CD4-positive, alpha-beta T cell treated with Interleukin-21 for 1 hour (primary cell): ENCODE data around the gene STRC.
"Not testable (repeated sequence)": the region's sequence is repeated elsewhere in the genome, so short reads cannot be mapped to it uniquely, and the experiment has no call there.

ENCODE experiments used
- DNase-seq: peaks from one replicate; pipeline ENCODE4 v3.0.0-alpha.2; 2020

Gene STRC

DNA sequence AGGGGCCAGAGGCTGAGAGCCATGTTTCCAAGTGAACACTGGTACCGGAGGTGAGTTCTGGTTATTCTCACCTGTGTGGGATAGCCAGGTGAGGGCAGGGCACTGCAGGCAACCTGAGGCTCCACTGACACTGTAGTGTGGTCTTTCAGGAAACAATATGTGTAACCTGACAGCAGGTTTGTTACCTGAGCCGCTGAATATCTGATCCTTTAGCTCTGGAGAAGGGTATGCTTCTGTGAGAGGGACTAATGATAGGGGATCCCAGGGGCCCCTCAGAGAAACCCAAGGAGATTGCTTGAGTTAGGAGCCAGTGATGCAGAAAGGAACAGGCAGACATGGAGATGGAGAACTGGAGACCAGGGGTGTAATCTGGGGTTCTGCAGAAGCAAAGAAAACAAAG, at the start of gene STRC:
TSS of gene STRC (minus strand) at position 101 of the 400 bp plus-strand sequence. CDS start at position 23, 78 bp downstream.
- DNase-seq: not testable (repeated sequence)

DNA sequence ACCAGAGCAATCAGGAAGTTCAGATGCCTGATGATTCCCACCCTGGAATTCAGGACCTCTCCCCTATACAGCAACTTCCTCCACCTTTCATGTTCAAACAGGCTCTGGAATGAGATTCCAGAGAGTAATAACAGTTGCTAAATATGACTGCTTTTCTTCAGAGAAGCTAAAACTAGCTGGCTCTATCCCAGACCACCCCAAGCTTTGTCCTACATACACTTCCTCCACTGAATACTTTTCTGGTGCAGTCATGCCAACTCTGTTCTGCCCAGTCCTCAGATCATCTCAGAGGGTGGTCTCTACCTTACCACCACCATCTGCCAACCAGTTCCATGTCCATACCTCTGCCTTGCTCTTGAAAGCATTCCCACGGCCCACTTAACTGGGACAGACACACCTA, 47.6 kb upstream of the STRC start:
- DNase-seq: not testable (repeated sequence)

DNA sequence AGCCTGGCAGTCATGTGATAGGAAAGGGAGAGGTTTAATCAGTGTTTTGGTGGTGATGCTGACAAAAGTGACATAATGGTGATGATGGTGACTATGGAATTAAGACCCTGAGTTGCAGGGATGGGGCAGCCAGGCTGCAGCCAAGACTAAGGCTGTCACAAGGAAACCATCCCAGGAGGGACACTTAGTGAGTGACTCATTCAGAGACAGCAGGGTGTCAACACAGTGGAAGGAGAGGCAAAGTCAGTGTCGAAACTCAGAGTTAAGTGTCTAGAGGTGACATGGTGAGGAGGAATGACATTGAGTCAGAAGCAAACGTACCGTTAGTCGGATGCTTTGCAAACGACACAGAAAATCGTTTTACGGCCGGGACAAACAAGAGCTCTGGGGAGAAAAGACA, 44.7 kb upstream of the STRC start:
- DNase-seq: not testable (repeated sequence)

GRCh38 chr15:43662293-43662692, 43.7 kb upstream of the STRC start:
- DNase-seq: not testable (repeated sequence)

GRCh38 chr15:43659727-43660126, 41.1 kb upstream of the STRC start:
- not testable (repeated sequence) for DNase-seq

GRCh38 chr15:43649430-43649926, 30.9 kb upstream of the STRC start:
- DNase-seq: not testable (repeated sequence)

- DNase-seq: no peak
Observed at GRCh38 chr15:43648649-43649429, 30.2 kb upstream of the STRC start, which contains the start of gene CATSPER2. CATSPER2 (minus strand) TSS chr15:43648844; CDS start chr15:43648061, 783 bp downstream.

DNA sequence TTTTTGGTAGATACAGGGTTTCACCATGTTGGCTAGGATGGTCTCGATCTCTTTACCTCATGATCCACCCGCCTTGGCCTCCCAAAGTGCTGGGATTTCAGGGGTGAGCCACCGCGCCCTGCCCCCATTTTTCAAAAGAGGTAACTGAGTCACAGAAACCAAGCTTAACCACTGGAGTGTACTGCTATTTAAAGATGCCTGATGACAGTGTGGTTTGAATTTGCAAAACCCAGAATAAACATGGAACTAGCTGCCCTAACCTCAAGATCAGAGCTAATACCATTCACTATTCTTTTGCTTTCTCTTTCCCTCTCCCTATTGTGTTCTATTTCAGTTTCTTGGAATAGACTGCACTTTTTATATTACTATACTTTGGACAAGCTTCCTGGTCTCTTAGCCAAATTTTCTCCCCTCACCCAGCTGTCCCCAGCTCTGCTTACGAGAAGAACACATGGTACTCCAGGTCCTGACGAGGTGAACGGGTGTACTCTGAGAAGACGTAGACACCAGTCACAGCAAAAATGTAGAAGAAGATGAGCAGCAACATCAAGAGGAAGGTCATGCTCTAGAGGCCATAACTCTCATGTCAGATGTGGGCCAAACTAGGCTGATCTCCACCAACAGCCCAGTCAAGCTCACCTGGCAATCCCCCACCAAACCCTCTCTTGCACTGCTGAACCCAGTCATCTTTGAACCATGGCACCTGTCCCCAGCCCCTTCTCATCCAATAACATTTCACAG, 20.0 kb upstream of the STRC start:
- not testable (repeated sequence) for DNase-seq

DNA sequence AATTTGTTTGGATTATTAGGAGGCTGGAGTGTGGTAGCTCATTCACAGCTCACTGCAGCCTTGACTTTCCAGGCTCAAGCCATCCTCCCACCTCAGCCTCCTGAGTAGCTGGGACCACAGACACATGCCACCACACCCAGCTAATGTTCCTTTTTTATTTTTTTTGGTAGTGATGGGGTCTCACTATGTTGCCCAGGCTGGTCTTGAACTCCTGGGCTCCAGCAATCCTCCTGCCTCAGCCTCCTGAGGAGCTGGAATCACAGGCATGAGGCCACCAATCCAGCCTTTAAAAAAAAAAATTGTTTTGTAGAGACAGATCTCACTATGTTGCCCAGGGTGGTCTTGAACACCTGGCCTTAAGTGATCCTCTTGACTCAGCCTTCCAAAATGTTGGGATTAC, 8.3 kb upstream of the STRC start:
- not testable (repeated sequence) for DNase-seq

- DNase-seq: no peak
Observed at GRCh38 chr15:43625106-43625505, 6.5 kb upstream of the STRC start.

GRCh38 chr15:43622068-43622799, 3.6 kb upstream of the STRC start:
- not testable (repeated sequence) for DNase-seq

- DNase-seq: not testable (repeated sequence)
Observed at GRCh38 chr15:43617750-43618149, 850 bp downstream of the STRC start.

GRCh38 chr15:43602233-43602632, 16.4 kb downstream of the STRC start:
- DNase-seq: not testable (repeated sequence)

- not testable (repeated sequence) for DNase-seq
Observed at GRCh38 chr15:43600200-43600599, 18.4 kb downstream of the STRC start.

GRCh38 chr15:43599131-43599530, 19.5 kb downstream of the STRC start:
- not testable (repeated sequence) for DNase-seq

DNA sequence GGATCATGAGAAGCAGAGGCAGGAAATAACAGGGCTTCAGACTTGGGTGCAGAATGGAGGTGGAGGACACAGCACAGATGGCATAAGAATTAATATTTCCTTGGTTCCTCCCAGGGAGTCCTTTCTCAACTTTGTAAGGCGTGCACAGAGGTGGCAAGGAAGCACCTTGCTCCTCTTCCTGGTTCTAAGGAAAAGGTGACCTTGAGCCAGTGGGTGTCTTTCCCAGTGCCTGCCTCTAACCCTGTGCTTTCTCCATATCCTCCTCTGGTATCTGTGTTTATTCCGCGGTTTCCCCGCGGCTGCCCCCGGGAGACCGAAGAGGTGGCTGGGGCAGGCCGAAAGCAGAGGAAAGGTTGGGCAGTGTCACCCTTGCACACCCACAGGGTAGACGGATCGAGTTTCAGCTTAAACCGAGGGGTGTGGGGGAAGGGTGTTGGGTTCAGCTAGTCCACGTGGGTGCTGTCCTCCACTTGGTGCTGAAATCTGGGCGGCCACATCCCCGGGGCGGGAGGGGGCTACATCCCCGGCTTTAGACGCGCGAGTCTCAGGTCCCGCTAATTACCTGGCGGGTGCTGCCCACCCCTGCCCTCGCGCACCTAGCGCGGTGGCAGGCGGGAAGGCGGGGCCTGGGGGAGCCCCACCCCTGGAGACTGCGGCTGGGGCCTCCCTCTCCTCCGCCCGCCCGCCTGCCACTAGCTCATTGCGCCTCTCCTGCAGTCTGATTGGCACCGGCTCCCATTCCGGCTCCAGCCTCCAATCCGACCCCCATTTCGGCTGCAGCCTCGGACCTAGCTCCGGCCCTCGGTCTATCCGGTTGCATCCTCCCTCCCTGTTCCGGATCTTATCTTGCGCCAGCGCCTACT, 25.0 kb downstream of the STRC start, which contains the start of gene CKMT1B:
TSS of gene CKMT1B (plus strand) at position 700 of the 863 bp plus-strand sequence. CDS start 192 bp downstream, outside the sequence.
- not testable (repeated sequence) for DNase-seq

DNA sequence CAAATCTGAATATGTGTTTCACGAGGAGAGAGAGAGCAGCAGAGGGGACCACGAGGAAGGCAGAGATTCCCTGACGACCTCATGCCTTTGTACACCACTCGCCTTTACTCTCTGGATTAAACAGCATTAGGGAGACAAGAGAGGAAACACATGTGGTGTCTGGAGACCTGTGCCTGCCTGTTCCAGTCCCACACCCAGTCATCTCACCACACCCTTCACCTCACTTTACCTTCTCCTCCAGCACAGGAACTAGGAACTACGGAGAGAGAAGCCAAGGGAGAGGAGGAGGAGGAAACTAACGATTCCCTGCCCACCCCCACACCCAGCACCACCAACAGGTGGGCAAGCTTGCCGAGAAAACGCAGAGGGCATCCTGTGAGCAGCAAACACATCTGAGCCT, 25.8 kb downstream of the STRC start:
- DNase-seq: not testable (repeated sequence)

DNA sequence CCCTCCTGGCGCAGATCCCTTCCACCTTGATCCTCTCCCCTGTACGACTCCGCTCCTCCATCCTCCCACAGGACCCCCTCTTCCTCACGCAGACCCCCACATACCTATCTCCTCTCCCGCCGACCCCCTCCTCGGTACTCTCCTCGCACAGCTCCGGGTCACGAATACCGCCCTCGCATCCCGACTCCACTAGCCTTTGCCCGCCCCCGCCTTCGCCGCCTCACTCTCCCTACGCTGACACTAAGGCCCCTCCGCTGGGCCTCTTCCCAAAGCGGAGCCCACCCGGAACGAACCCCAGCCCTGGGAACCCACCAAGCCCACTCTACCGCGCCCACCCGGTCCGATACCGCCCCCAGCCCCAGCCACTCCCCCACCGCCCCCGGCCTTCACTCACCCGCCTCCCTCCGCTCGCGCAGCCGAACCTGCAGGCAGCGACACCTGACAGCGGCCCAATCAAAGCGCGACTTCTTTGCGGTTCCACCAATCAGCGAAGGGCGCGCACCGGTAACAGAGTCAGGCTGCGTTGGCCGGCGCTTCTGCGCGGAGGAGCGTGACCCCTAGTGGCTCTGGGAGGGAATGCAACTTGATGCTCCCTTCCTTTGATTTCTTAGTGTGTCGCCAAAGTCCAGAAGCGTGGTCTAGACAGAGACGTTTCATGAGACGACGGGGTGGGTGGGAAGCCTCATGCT, 28.7 kb downstream of the STRC start, which contains the start of gene PPIP5K1:
TSS of gene PPIP5K1 (minus strand) at position 431 of the 689 bp plus-strand sequence. CDS start 5,704 bp downstream, outside the sequence.
- not testable (repeated sequence) for DNase-seq

GRCh38 chr15:43574607-43575006, 44.0 kb downstream of the STRC start:
- DNase-seq: not testable (repeated sequence)

GRCh38 chr15:43566615-43567014, 52.0 kb downstream of the STRC start:
- DNase-seq: not testable (repeated sequence)

DNA sequence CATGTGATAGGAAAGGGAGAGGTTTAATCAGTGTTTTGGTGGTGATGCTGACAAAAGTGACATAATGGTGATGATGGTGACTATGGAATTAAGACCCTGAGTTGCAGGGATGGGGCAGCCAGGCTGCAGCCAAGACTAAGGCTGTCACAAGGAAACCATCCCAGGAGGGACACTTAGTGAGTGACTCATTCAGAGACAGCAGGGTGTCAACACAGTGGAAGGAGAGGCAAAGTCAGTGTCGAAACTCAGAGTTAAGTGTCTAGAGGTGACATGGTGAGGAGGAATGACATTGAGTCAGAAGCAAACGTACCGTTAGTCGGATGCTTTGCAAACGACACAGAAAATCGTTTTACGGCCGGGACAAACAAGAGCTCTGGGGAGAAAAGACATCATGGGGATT, 54.8 kb downstream of the STRC start:
- DNase-seq: not testable (repeated sequence)
